GM13977 (cell line): ENCODE results near the gene SPATA6L.
A peak's percentile ranks its signal among the peaks of the same experiment; 100 is the strongest.
"Not testable (repeated sequence)": the region's sequence is repeated elsewhere in the genome, so short reads cannot be mapped to it uniquely, and the experiment has no call there.

Experiments
- DNase-seq: peaks from one replicate; pipeline ENCODE4 v3.0.0; 2012; ENCODE audit warnings: low spot score
- CTCF ChIP-seq: IDR thresholded peaks from 2 replicates; pipeline ENCODE4 v1.5.1; 2012; ENCODE audit warnings: mild to moderate bottlenecking, control low read depth; ENCODE audit not compliant: insufficient read depth; ENCODE audit errors: extremely low read depth, missing control alignments
- in situ Hi-C: fragments of 300-500 bp; cut with MboI; formaldehyde crosslinking; loops from one replicate; pipeline ENCODE4 v1.12.0; 2022; ENCODE audit warnings: low sequenced_read_pairs, low pct_unique_long_range_greater_than_20kb, mixed read lengths, inconsistent platforms; ENCODE audit not compliant: unreplicated experiment

Gene SPATA6L

GRCh38 chr9:4614627-4615026, 51.7 kb downstream of the SPATA6L start:
- in situ Hi-C loops = no loop called here
- DNase-seq = no peak
- TF ChIP-seq CTCF = no peak

- in situ Hi-C loops = loop anchor here (10.0 kb wide), 1 partner anchor 139 kb away; the partner anchor contains the start of gene AK3
- DNase-seq = not testable (repeated sequence)
Measured at GRCh38 chr9:4606033-4606432, 60.2 kb downstream of the SPATA6L start.

GRCh38 chr9:4604678-4605095, 61.6 kb downstream of the SPATA6L start:
- peak; percentile 83 for DNase-seq
- TF ChIP-seq CTCF = peak; percentile 60
- in situ Hi-C loops = loop anchor here (10.0 kb wide), 1 partner anchor 140 kb away; the partner anchor contains the start of gene AK3

DNA sequence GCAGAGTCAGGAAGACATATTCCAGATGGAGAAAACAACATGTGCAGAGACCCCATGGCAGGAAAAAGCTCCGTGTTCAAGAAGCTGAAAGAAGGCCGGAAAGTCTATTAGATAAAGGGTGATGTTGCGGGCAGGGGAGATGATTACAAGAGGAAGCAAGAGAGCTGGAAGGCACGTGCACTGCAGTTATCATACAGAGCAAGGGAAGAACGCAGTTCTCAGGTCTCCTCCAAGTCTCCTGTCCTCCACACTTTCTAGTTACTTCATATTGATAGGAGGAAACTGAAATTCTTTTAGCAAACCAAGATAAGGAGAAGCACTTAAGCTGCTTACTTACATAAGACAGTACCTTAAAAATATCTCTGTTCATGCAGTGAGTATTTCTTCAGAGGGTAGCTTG, 62.5 kb downstream of the SPATA6L start:
- no peak for TF ChIP-seq CTCF
- in situ Hi-C loops = loop anchor here (10.0 kb wide), 1 partner anchor 141 kb away; the partner anchor contains the start of gene AK3
- no peak for DNase-seq

DNA sequence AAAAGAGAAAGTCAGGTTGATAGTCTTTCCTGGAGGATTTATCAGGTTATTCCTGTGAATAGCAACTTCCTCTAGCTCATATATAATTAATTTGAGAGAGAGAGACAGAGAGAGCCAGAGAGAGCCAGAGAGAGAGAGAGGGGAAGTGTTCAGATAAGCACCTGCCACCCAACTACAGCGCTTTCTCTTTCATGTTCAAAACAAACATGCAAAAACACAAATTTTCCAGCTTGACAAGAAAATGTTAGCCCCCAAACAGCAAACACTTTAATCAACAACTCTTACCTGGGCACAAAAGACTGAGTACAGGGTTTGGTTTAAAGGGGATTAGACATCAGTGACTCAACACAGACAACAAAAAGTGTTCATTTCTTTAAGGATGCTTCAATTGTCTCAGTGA, 65.9 kb downstream of the SPATA6L start:
- DNase-seq = peak; percentile 20

GRCh38 chr9:4596165-4596922, 69.9 kb downstream of the SPATA6L start:
- DNase-seq = no peak
- no peak for TF ChIP-seq CTCF
- in situ Hi-C loops = no loop called here

More for the DNA sequence above, 65.9 kb downstream of the SPATA6L start:
- TF ChIP-seq CTCF = no peak
- in situ Hi-C loops = loop anchor here (10.0 kb wide), 1 partner anchor 144 kb away; the partner anchor contains the start of gene AK3

GRCh38 chr9:4594994-4595393, 71.3 kb downstream of the SPATA6L start:
- DNase-seq = peak; percentile 35
- TF ChIP-seq CTCF = no peak
- in situ Hi-C loops = no loop called here
